B cell (primary cell): ENCODE measurements around the gene KLHL11. TPM values are rescaled to one million over a fixed set of nuclear protein-coding genes. Genes with fewer than 3 reads are reported as not detected.
"Not testable (repeated sequence)": the region's sequence is repeated elsewhere in the genome, so short reads cannot be mapped to it uniquely, and the experiment has no call there.

ENCODE experiments used
- ATAC-seq: fragments of 200-7000 bp; cut with Tn5 transposase; one replicate; pipeline ENCODE4 v1.10.0; 2021; ENCODE audit warnings: low read depth, mild to moderate bottlenecking, moderate number of reproducible peaks, moderate library complexity
- CTCF ChIA-PET: fragments of 350-600 bp; sonication (Branson Sonifier 250); formaldehyde crosslinking; loops from one replicate; lab custom pipeline; 2021; ENCODE audit warnings: antibody characterized with exemption, inconsistent platforms; lab: Charles Lee
- POLR2A ChIA-PET: fragments of 350-600 bp; sonication (Branson Sonifier 250); formaldehyde crosslinking; loops from one replicate; lab custom pipeline; 2021; ENCODE audit warnings: antibody characterized with exemption; lab: Charles Lee
- DNase-seq: peaks from one replicate; pipeline ENCODE4 v3.0.0; 2013
- H2AFZ ChIP-seq: 2 replicates; pipeline ENCODE4 v1.6.1; 2012; ENCODE audit warnings: mild to moderate bottlenecking, low read depth, low read length; ENCODE audit not compliant: insufficient read depth, poor library complexity, severe bottlenecking
- H3K27ac ChIP-seq, 2 donors: 1 replicate in 1 of 2; 2 replicates in 1 of 2; pipeline ENCODE4 v1.5.1; 2012 to 2013; ENCODE audit warnings: low read length in 2 of 2, mild to moderate bottlenecking in 2 of 2, moderate library complexity in 1 of 2
- H3K27me3 ChIP-seq, 4 experiments: fragments of 200-600 bp in 1 of 4; sonication (generic) in 1 of 4; replicated peaks in 1 of 4; 1 replicate in 2 of 4; 2 replicates in 2 of 4; pipeline versions ENCODE4 v1.6.1 to v1.7.0; 2013 to 2016; ENCODE audit warnings: low read length in 3 of 4, mild to moderate bottlenecking in 2 of 4, mixed read lengths in 1 of 4, moderate library complexity in 1 of 4; ENCODE audit not compliant: insufficient read depth in 4 of 4, control insufficient read depth in 3 of 4; ENCODE audit errors: control extremely low read depth in 1 of 4
- H3K36me3 ChIP-seq, 2 experiments: replicated peaks in 1 of 2; 1 replicate in 1 of 2; 2 replicates in 1 of 2; pipeline versions ENCODE4 v1.6.1 to v1.7.1; 2013; ENCODE audit warnings: low read length in 1 of 2; ENCODE audit not compliant: insufficient read depth in 2 of 2, control insufficient read depth in 1 of 2; ENCODE audit errors: control extremely low read depth in 1 of 2, extremely low read depth in 1 of 2
- H3K4me1 ChIP-seq, 2 donors: fragments of 200-600 bp in 1 of 2; sonication (generic) in 1 of 2; 1 replicate in 1 of 2; 2 replicates in 1 of 2; pipeline versions ENCODE4 v1.5.1 to v1.6.1; 2013 to 2017; ENCODE audit warnings: low read length in 2 of 2; ENCODE audit not compliant: control insufficient read depth in 2 of 2, insufficient read depth in 2 of 2
- H3K4me2 ChIP-seq: replicated peaks from 2 replicates; pipeline ENCODE3; 2012; ENCODE audit warnings: mild to moderate bottlenecking, low read depth, low read length; ENCODE audit not compliant: poor library complexity, severe bottlenecking
- H3K4me3 ChIP-seq, 5 experiments: fragments of 200-600 bp in 1 of 5; sonication (generic) in 1 of 5; 1 replicate in 3 of 5; 2 replicates in 2 of 5; pipeline versions ENCODE4 v1.5.1 to v1.7.0; 2011 to 2016; ENCODE audit warnings: low read length in 4 of 5, mild to moderate bottlenecking in 4 of 5, low read depth in 2 of 5, control low read depth in 1 of 5, moderate library complexity in 1 of 5; ENCODE audit not compliant: insufficient read depth in 1 of 5; ENCODE audit errors: control extremely low read depth in 1 of 5, extremely low read depth in 1 of 5
- H3K79me2 ChIP-seq: fragments of 200-600 bp; sonication (generic); one replicate; pipeline ENCODE4 v1.6.0; 2016; ENCODE audit warnings: low read length; ENCODE audit not compliant: control insufficient read depth, insufficient read depth
- H3K9ac ChIP-seq: fragments of 200-600 bp; sonication (generic); 2 replicates; pipeline ENCODE4 v1.6.1; 2017; ENCODE audit warnings: mild to moderate bottlenecking, low read length, moderate library complexity
- H3K9me3 ChIP-seq, 3 donors: one replicate each; pipeline versions ENCODE4 v1.6.1 to v1.7.1; 2013; ENCODE audit warnings: low read length in 2 of 3; ENCODE audit not compliant: control insufficient read depth in 2 of 3, insufficient read depth in 1 of 3; ENCODE audit errors: control extremely low read depth in 1 of 3
- H4K20me1 ChIP-seq: 2 replicates; pipeline ENCODE4 v1.6.0; 2012; ENCODE audit warnings: mild to moderate bottlenecking, low read length; ENCODE audit not compliant: insufficient read depth, control insufficient read depth, poor library complexity, severe bottlenecking
- H3K27ac Mint-ChIP-seq: one replicate; pipeline ENCODE4 v1.8.0; 2021; ENCODE audit warnings: mixed read lengths
- H3K27me3 Mint-ChIP-seq: one replicate; pipeline ENCODE4 v1.8.0; 2021; ENCODE audit warnings: mixed read lengths
- H3K4me1 Mint-ChIP-seq: one replicate; pipeline ENCODE4 v1.8.0; 2021; ENCODE audit warnings: mixed read lengths
- H3K4me3 Mint-ChIP-seq: one replicate; pipeline ENCODE4 v1.8.0; 2021; ENCODE audit warnings: mixed read lengths
- H3K9me3 Mint-ChIP-seq: one replicate; pipeline ENCODE4 v1.8.0; 2022; ENCODE audit warnings: mixed read lengths; ENCODE audit not compliant: insufficient read depth
- CTCF ChIP-seq: fragments of 200-600 bp; IDR thresholded peaks from one replicate; pipeline ENCODE4 v1.8.0; 2022; ENCODE audit warnings: antibody characterized with exemption, mild to moderate bottlenecking
- EZH2 ChIP-seq: IDR thresholded peaks from 2 replicates; pipeline ENCODE4 v1.6.1; 2012; ENCODE audit warnings: borderline replicate concordance, low read depth, mild to moderate bottlenecking, moderate library complexity, low read length; ENCODE audit not compliant: insufficient read depth, poor library complexity, severe bottlenecking
- WGBS: methylation state at CpG from one replicate; pipeline ENCODE4 v1.1.5; 2013; ENCODE audit warnings: missing lambda C conversion rate; ENCODE audit not compliant: insufficient coverage; 5-methylcytosine and 5-hydroxymethylcytosine counted together
- intact Hi-C: fragments of 100-400 bp; cut with micrococcal nuclease; formaldehyde crosslinking; loops from one replicate; pipeline ENCODE4 v1.10.0; 2022
- polyA plus RNA-seq: library from polyadenylated mRNA; depleted of rRNA; stranded (reverse); fragments of >200 nt; gene quantifications from 2 replicates; pipeline ENCODE4 v1.2.3, GENCODE V29; 2012
- total RNA-seq, 2 donors: library from RNA; stranded (reverse); fragments of 120-200 nt in 1 of 2; gene quantifications; 1 replicate in 1 of 2; 2 replicates in 1 of 2; pipeline versions ENCODE4 v1.2.3 to v1.2.4, GENCODE V29; 2013 to 2022

The KLHL11 gene
- total and polyA plus RNA-seq, 2 donors (not counting 1 experiment from before 2014, with no cell fraction given) = 4.2 to 18.7 TPM

- H3K4me2 ChIP-seq = no peak overlapping the region
- no peak overlapping the region for H3K9ac ChIP-seq
- Mint-ChIP-seq H3K27ac (no peak overlapping the region), H3K4me1 (peaks cover 3% of the 10 kb centered on the region), H3K9me3 (no peaks in the 10 kb centered on the region), H3K27me3 (no peaks in the 10 kb centered on the region), H3K4me3 (no peak overlapping the region)
- 100% methylated on average over 4 of the region's 6 CpGs for WGBS
- ATAC-seq (no peak), DNase-seq (no peak)
- H3K9me3 ChIP-seq = no peaks in the 10 kb centered on the region
- H3K27me3 ChIP-seq = no peaks in the 10 kb centered on the region
- no peak overlapping the region for H3K4me3 ChIP-seq
- H3K79me2 ChIP-seq = no peaks in the 10 kb centered on the region
- intact Hi-C loops = no loop called here
- no peak overlapping the region for H3K27ac ChIP-seq
- H3K4me1 ChIP-seq = no peaks in the 10 kb centered on the region
- ChIA-PET POLR2A (no interaction called here), CTCF (no interaction called here)
- H3K36me3 ChIP-seq = peaks cover 10 to 78% of the 10 kb centered on the region in 2 experiments
- TF ChIP-seq EZH2 = no peak
- no peak for TF ChIP-seq CTCF
- H4K20me1 ChIP-seq = no peaks in the 10 kb centered on the region
- H2AFZ ChIP-seq = no peak overlapping the region
Measured at GRCh38 chr17:41882756-41883155, 17.5 kb upstream of the KLHL11 start.

- Mint-ChIP-seq H3K4me1 (peaks cover 3% of the 10 kb centered on the region), H3K9me3 (no peaks in the 10 kb centered on the region), H3K27ac (no peak overlapping the region), H3K4me3 (no peak overlapping the region), H3K27me3 (no peaks in the 10 kb centered on the region)
- ChIA-PET CTCF (no interaction called here), POLR2A (interaction anchor here (0.8 kb wide), 1 partner anchor 412 kb away, joined by 9 read pairs; no protein-coding TSS in a partner anchor)
- Histone ChIP-seq H2AFZ (no peak overlapping the region), H3K79me2 (no peaks in the 10 kb centered on the region), H3K27ac (no peak overlapping the region), H3K36me3 (peaks cover 4 to 60% of the 10 kb centered on the region in 2 experiments), H3K9me3 (no peaks in the 10 kb centered on the region), H4K20me1 (no peaks in the 10 kb centered on the region), H3K4me1 (no peaks in the 10 kb centered on the region), H3K9ac (no peak overlapping the region), H3K27me3 (no peaks in the 10 kb centered on the region), H3K4me2 (no peak overlapping the region), H3K4me3 (no peak overlapping the region)
- DNase-seq (no peak), ATAC-seq (no peak)
- intact Hi-C loops = no loop called here
- 100% methylated on average over 1 of the region's 4 CpGs for WGBS
- no peak for TF ChIP-seq EZH2
- no peak for TF ChIP-seq CTCF
Measured at GRCh38 chr17:41880130-41880529, 14.9 kb upstream of the KLHL11 start.

GRCh38 chr17:41874293-41874670 lies 9.1 kb upstream of the KLHL11 start:
- H3K27ac Mint-ChIP-seq, H3K4me2 ChIP-seq, H3K27me3 Mint-ChIP-seq, H3K79me2 ChIP-seq, H2AFZ ChIP-seq, H3K4me3 ChIP-seq, H3K9me3 ChIP-seq, H3K4me3 Mint-ChIP-seq, H3K27me3 ChIP-seq, H4K20me1 ChIP-seq, H3K27ac ChIP-seq, DNase-seq, POLR2A ChIA-PET, H3K9me3 Mint-ChIP-seq, H3K9ac ChIP-seq, CTCF ChIA-PET, H3K4me1 Mint-ChIP-seq, ATAC-seq, intact Hi-C loops, H3K4me1 ChIP-seq: not testable (repeated sequence)
- H3K36me3 ChIP-seq = peaks cover 0 to 56% of the 10 kb centered on the region in 2 experiments
- WGBS = 80% methylated on average over 1 of the region's 9 CpGs
